Choroid plexus epithelial cell (primary cell): ENCODE results near the gene AOAH.

Experiments used
- DNase-seq: peaks from one replicate; pipeline ENCODE4 v3.0.0-alpha.2; 2010; ENCODE audit warnings: low read depth
- H3K4me3 ChIP-seq: 2 replicates; pipeline ENCODE4 v1.5.1; 2011; ENCODE audit warnings: low read depth, mild to moderate bottlenecking, control low read depth, low read length, moderate library complexity
- CTCF ChIP-seq: conservative IDR thresholded peaks from 2 replicates; pipeline ENCODE4 v1.5.1; 2011; ENCODE audit warnings: low read depth, mild to moderate bottlenecking, control low read depth, inconsistent platforms, low read length, moderate library complexity

AOAH gene

DNA sequence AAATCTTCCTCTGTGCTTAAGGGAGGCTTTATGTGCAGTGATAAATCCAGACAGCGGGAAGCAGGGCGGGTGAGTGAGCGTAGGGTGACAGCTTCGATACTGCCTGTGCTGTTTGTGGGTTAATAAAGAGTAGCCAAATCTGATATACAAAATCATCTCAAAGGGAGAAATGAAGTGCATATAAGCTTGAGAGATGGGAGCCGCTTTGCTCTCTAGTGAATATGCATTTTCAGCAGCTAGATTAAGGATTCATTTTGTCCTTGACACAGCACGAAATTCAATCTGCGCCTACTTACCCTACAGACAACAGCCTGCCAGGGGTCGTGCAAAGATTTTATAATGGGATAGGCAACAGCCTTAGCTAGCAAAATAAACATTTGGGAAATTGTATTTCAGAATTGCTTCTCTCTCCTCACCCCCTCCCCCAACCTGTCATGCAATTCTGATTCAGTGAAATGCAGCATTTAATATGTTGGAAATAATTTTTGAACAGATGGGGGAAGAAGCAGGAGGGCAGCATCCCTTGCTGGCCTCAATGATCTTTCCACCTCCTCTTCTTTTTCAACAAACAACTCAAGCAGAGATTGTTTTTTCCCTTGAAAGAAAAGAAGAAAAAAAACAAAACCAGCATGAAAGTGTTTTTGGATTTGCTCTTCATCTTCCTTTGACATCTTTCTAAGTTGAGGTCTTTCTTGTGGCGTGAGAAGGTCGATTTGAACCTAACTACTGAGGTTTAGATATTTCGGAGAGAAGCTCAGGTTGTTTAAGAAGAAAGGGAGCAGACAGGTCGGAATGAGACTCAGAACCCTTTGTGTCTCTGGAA lies 117.9 kb downstream of the AOAH start:
- DNase-seq = no peak
- H3K4me3 ChIP-seq = no peak overlapping the region
- TF ChIP-seq CTCF = no peak

- H3K4me3 ChIP-seq = no peak overlapping the region
- no peak for TF ChIP-seq CTCF
- DNase-seq = no peak
Measured at GRCh38 chr7:36605261-36606051, 118.8 kb downstream of the AOAH start.

DNA sequence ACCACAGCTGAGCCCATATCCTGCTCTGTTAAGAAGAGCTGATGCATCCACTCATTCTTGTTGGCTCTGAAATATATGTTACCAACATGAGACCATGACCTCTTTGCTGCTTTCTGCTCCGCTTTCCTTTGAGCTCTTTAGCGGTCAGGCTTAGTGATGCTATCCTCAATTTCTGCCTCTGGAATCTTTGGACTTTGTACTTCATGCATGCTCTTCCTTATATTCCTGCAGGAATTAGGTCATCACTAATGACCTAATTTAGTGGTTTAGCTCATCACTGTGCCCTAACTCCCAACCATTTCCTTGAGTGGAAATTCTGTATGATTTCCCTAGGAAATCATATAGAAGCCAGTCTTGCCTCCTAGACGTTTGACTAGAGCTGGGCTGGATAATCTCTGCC lies 119.5 kb downstream of the AOAH start:
- no peak for DNase-seq
- H3K4me3 ChIP-seq = no peak overlapping the region
- TF ChIP-seq CTCF = no peak

DNA sequence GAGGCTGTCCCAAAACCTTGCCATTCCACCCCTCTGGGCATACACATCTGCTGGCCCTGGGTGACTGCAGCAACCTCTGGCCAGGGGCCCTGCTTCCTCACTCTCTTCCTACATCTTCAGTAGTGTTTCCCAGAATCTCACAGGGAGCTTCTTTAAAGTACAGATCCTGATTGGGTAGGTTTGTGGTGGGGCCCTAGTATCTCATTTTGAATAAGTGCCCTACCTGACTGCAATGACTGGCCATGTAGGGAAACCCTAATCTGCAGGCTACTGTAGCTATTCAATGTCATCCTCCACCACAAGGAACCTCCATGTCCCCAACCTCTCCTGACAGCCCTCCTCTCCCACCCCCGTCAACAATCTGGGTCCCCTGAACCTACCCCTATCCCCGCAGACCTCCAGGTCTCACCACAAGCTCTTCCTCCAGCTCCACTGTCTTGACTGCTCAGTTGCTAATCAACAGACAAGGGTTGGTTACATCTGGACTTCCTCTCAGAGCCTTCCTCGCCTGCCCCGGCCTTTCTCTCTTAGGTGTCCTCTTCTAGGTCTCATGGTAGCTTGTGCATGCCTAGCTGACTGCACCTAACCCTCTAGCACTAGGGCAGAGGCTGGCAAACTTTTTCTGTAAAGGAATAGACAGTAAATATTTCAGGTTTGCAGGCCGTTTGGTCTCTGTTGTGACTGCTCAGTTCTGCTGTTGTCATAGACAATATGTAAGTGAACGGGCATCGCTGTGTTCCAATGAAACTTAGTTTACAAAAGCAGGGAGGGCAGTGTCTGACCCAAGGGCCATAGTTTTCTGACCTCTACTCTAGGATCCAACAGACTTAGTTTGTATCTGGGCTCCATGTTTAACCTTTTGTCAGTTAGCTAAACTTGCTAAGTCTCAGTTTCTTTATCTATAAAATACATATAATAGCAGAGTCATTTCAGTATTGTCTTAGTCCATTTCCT lies 121.1 kb downstream of the AOAH start:
- TF ChIP-seq CTCF = no peak
- H3K4me3 ChIP-seq = no peak overlapping the region
- DNase-seq = no peak

- TF ChIP-seq CTCF = no peak
- DNase-seq = no peak
- H3K4me3 ChIP-seq = no peak overlapping the region
Measured at GRCh38 chr7:36602511-36602910, 121.8 kb downstream of the AOAH start.

DNA sequence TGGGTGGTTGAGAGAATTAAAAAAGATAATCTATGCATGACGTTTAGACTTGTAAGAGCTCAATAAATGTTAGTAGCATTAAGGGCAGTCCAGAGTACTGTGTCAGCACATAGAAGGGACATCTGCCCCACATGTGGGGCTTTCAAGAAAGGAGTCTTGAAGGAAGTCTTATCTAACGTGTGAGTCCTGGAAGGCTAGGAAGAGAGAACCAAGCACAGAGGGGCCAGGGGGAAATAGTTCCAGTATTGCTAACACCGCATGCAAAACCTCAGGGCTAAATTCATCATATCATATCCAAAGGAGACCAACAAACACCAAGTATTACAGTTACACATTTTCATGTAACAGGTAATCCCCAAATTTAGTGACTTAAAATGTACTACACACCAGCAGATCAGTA lies 122.7 kb downstream of the AOAH start:
- H3K4me3 ChIP-seq = no peak overlapping the region
- no peak for DNase-seq
- no peak for TF ChIP-seq CTCF
